MG63 (cell line): ENCODE data around the gene GLYAT. TPM values are rescaled to one million over a fixed set of nuclear protein-coding genes. Genes with fewer than 3 reads are reported as not detected.

Experiments
- DNase-seq: peaks from one replicate; pipeline ENCODE4 v3.0.0-alpha.2; 2020
- H3K27me3 ChIP-seq: fragments of 250-450 bp; sonication (Bioruptor Pico); 2 replicates; pipeline ENCODE4 v1.5.1; 2020; ENCODE audit warnings: mild to moderate bottlenecking, moderate library complexity
- H3K36me3 ChIP-seq: fragments of 250-450 bp; sonication (Bioruptor Pico); 2 replicates; pipeline ENCODE4 v1.5.1; 2020; ENCODE audit warnings: mild to moderate bottlenecking, moderate library complexity
- H3K4me3 ChIP-seq: fragments of 250-450 bp; sonication (Bioruptor Pico); 2 replicates; pipeline ENCODE4 v1.5.1; 2020; ENCODE audit warnings: mild to moderate bottlenecking, moderate library complexity
- H3K9me3 ChIP-seq: fragments of 250-450 bp; sonication (Bioruptor Pico); 2 replicates; pipeline ENCODE4 v1.5.1; 2020; ENCODE audit warnings: mild to moderate bottlenecking, moderate library complexity
- total RNA-seq: library from RNA; depleted of rRNA; stranded (reverse); fragments of >200 nt; shearing (Covaris generic); gene quantifications from 2 replicates; pipeline ENCODE4 v1.2.3, GENCODE V29; 2014; ENCODE audit warnings: low replicate concordance; rRNA removed

Gene GLYAT, protein sequence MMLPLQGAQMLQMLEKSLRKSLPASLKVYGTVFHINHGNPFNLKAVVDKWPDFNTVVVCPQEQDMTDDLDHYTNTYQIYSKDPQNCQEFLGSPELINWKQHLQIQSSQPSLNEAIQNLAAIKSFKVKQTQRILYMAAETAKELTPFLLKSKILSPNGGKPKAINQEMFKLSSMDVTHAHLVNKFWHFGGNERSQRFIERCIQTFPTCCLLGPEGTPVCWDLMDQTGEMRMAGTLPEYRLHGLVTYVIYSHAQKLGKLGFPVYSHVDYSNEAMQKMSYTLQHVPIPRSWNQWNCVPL
- total RNA-seq, result not detected in 2 replicates

DNA sequence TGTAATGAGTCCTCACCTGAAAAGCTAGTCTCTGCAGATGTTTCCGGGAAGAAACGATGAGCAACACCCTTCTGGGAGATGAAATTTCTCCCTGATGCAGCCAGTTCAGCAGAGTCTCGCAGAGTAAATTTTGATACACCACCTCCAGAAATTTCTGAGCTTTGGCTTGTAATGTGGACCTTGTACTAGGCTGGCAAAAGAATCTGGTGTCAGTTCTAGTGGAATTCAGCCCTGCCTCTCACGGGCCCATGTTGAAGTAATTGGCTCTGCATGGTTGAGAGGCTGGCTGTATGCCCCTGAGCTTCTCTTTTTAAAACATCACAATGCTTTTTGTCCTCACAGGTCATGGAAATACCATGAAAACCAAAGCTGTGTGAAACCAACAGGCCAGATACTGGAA, at the start of gene GLYAT:
TSS of gene GLYAT (minus strand) at position 125 of the 400 bp plus-strand sequence. CDS start 7,447 bp downstream, outside the sequence.
- DNase-seq, result no peak
- no peaks in the 10 kb centered on the region for H3K27me3 ChIP-seq
- H3K4me3 ChIP-seq, result no peak within 1 kb of the TSS
- no peaks in the 10 kb centered on the region for H3K9me3 ChIP-seq
- H3K36me3 ChIP-seq, result no peaks in the 10 kb centered on the region

DNA sequence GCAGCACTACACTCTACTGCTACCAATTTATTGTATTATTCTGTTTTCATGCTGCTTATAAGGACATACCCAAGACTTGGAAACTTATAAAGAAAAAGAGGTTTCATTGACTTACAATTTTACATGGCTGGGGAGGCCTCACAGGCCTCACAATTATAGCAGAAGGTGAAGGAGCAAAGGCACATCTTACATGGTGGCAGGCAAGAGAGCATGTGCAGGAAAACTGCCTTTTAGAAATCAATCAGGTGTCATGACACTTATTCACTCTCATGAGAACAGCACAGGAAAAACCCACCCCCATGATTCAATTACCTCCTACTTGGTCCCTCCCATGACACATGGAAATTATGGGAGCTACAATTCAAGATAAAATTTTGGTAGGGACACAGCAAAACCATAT, 49.6 kb upstream of the GLYAT start:
- DNase-seq, result no peak
- Histone ChIP-seq H3K4me3 (no peak overlapping the region), H3K9me3 (no peaks in the 10 kb centered on the region), H3K27me3 (no peaks in the 10 kb centered on the region), H3K36me3 (no peaks in the 10 kb centered on the region)

DNA sequence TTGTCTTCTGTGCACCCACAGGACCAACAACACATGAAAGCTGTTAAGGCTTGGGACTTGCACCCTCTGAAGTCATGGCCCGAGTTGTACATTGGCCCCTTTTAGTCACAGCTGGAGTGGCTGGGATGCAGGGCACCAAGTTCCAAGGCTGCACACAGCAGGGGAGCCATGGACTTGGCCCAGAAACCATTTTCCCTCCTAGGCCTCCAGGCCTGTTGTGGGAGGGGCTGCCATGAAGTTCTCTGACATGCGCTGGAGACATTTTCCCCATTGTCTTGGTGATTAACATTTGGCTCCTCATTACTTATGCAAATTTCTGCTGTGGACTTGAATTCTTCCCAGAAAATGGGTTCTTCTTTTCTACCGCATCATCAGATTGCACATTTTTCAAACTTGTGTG, 48.8 kb upstream of the GLYAT start:
- Histone ChIP-seq H3K36me3 (no peaks in the 10 kb centered on the region), H3K27me3 (no peaks in the 10 kb centered on the region), H3K4me3 (no peak overlapping the region), H3K9me3 (no peaks in the 10 kb centered on the region)
- no peak for DNase-seq

DNA sequence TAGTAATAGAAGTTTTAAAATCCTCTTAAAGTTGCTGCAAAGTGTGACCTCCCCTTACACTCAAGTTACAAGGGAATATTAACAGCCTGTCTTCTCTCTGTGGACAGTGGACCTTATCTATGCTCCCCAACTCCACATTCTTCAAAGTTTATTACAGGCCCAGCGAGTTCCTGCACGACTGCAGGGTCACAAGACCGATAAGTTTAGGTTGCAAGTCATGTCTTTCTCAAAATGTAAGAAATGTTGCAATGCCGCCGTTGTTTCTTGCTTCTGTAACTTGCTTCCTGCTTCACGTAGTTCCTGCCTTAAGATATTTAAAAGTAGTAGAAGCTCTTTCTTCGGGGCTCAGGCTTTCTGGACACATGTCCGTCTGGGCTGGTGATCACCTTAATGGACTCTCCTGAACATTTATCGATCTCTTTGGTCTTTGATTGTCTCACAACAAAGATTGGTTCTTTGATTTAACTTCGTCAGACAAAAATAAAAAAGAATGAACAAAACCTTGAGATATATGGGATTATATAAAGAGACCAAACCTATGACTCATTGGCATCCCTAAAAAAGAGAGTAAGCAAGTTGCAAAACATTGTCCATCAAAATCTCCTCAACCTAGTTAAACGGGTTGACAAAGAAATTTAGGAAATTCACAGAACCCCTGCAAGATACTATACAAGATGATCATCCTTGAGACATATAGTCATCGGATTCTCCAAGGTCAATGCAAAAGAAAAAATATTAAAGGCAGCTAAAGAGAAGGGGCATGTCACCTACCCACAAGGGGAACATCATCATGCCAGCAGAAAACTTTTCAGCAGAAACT, 45.4 kb upstream of the GLYAT start:
- no peak overlapping the region for H3K4me3 ChIP-seq
- no peaks in the 10 kb centered on the region for H3K27me3 ChIP-seq
- no peak for DNase-seq
- H3K36me3 ChIP-seq, result no peaks in the 10 kb centered on the region
- H3K9me3 ChIP-seq, result no peaks in the 10 kb centered on the region

DNA sequence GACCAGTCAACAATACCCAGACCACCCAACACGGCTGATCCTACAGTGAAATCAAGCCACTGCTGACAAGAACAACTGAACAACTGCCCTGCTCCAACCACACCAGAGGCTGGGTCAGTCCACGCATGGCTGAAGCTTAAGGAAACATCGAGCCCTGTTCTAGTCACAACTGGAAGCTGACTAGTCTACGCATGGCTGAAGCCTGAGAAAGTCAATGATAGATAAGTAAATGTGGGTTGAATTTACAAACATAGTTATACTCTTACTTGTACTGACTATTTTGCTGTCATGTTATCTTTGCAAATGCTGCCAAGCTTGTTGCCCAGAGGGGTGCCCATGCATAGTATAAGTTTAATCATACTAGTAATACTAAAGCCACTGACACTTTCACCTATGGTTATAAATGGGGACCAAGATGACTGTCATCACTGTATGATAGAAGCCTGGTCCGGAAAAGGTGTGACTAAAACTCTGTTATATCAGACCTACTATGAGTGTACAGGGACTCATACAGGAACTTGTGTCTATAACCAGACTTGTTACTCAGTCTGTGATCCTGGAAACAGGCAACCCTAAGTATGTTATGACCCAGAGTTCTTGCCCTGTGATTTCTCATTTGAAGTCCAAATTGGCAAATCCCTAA, 43.4 kb upstream of the GLYAT start:
- Histone ChIP-seq H3K36me3 (no peaks in the 10 kb centered on the region), H3K9me3 (no peaks in the 10 kb centered on the region), H3K27me3 (no peaks in the 10 kb centered on the region), H3K4me3 (no peak overlapping the region)
- DNase-seq, result no peak

DNA sequence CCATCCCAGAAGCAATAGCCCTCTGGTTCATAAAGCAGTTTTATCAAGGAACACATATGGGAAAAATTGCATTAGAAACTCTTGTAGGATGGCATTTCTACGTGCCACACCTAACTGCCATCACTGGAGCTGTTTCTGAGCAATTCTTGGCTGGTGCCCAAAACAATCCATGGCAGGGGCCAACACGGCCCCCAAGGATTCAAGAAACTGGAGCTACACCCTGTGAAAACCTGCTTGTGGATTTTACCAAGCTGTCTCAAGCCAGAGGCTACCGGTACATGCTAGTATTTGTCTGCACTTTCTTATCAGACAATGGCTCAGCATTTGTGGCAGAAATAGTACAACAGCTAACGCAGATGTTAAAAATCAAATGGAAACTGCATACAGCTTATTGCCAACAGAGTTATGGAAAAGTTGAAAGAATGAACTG, 42.4 kb upstream of the GLYAT start:
- H3K27me3 ChIP-seq, result no peaks in the 10 kb centered on the region

DNA sequence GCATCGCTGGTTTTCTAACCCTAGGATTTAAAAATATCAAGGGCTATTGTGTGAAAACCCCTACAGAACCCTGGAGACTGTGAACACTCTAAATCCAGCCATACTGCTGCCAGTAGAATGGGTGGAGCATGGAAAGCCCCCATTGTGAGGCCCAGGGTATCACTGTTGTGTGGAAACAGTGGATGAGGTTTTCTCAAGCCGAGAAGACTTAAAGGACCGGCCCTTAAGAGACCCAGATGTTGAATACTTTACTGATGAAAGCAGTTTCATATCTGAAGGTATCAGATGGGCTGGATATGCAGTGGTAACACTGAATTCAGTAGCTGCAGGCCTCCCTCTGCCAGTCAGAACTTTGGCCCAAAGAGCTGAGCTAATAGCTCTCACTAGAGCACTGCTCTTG, 41.6 kb upstream of the GLYAT start:
- Histone ChIP-seq H3K36me3 (no peaks in the 10 kb centered on the region), H3K4me3 (no peak overlapping the region), H3K27me3 (no peaks in the 10 kb centered on the region), H3K9me3 (no peaks in the 10 kb centered on the region)
- DNase-seq, result no peak

More for the DNA sequence above, 42.4 kb upstream of the GLYAT start:
- DNase-seq, result no peak
- no peaks in the 10 kb centered on the region for H3K36me3 ChIP-seq
- no peaks in the 10 kb centered on the region for H3K9me3 ChIP-seq
- H3K4me3 ChIP-seq, result no peak overlapping the region

DNA sequence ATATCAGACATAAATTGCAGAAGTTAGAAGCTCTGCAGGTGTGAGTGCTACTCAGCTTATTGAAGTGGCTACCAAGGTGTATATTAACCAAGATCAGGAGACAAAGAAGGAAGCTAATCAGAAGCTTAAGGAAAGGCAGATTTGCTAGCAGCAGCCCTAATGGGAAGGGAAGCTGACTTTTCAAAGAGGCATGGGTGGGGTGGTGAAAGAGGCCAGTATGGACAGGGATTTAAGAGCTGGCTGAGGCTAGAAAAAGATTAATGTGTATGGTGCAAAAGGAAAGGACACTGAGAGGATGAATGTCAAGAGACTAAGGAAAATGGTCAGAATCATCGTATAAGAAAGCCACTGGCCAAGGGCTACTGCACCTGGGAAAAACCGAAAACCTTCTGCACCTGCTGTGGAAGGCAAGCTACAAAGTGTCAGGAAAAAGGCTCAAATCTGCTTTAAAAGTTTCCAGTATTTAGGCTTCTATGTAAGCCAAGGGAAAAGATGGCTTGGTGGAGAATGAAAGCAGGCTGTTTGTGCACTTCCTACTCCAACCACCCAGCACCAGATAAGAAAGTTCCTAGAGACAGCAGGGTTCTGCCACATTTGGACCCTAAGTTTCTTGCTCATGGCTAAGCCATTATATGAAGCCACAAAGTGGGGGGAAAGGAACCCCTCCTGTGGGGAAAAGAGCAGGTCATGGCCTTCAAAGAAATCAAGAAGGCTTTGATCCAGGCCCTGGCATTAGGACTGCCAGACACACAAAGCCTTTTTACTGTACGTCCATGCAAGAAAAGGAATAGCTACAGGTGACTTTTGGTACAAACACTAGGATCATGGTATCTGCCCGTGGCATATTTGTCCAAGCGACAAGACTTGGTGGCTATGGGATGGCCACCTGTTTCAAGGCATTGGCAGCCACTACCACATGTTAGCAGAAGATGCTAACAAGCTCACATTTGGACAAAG, 40.9 kb upstream of the GLYAT start:
- no peak for DNase-seq
- Histone ChIP-seq H3K36me3 (no peaks in the 10 kb centered on the region), H3K27me3 (no peaks in the 10 kb centered on the region), H3K4me3 (no peak overlapping the region), H3K9me3 (no peaks in the 10 kb centered on the region)

DNA sequence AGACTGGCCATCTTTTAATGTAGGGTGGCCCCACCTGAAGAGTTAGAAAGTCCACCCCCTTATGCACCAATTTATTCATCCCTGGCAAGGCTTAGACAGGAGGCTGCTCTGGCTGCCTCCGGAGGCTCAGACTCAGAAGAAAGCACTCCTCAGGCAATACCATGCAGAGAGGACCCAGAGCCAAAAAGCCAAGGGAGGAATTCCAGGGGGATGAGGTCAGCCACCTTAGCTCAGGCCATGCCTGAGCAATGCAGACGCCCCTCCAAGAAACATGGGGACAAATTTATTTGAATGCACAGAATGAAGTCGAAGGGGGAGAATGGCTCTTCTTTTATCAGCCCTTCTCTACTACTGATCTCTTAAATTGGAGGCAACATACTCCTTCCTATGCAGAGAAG, 39.7 kb upstream of the GLYAT start:
- no peaks in the 10 kb centered on the region for H3K9me3 ChIP-seq
- H3K36me3 ChIP-seq, result no peaks in the 10 kb centered on the region
- peak; percentile 43 for DNase-seq
- no peaks in the 10 kb centered on the region for H3K27me3 ChIP-seq
- H3K4me3 ChIP-seq, result no peak overlapping the region

DNA sequence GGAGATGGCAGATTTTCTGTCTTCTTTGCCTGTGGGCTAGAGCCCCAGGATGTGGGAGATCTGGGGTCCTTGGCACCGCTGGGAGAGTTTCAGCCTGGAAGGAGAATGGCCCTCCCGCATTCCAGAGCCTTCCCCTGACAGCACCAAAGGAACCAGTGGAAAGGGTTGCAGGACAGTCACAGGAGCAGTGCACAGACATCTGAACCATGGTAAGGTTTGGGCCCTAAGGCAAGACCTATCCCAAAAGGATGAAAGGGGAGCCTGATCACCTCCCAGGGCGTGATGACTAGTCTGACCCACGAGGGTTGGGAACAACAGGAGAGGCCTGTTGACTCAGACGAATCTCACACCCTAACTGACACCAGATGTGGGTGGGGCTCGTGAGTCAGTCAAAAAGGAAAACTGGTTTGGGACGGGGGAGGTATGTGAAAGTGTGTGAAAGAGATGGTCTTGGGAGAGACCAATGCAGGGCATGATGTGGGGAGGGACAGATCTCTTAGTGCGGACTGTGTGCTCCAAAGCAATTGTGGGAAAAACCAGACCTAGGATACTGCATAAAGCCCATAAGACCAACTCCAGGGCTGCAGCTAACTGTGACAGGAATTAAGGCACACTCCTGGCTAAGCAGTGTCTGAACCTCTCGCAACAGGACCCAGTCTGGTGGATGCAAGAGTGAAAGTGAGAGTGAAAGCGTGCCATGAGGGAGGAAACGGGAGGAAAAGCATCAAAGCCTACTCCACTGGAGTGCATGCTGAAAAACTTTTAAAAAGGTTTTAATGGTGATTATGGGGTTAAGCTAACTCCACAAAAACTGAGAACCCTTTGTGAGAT, 39.1 kb upstream of the GLYAT start:
- Histone ChIP-seq H3K4me3 (no peak overlapping the region), H3K36me3 (no peaks in the 10 kb centered on the region), H3K27me3 (no peaks in the 10 kb centered on the region), H3K9me3 (no peaks in the 10 kb centered on the region)
- peak; percentile 63 for DNase-seq

DNA sequence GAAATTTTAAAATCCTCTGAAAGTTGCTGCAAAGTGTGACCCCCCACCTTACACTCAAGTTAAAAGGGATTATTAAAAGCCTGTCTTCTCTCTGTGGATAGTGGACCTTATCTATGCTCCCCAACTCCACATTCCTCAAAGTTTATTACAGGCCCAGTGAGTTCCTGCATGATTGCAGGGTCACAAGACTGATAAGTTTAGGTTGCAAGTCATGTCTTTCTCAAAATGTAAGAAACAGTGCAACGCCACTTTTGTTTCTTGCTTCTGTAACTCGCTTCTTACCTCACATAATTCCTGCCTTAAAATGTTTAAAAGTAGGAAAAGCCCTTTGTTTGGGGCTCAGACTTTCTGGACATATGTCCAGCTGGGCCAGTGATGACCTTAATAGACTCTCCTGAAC, 38.4 kb upstream of the GLYAT start:
- no peaks in the 10 kb centered on the region for H3K9me3 ChIP-seq
- no peak for DNase-seq
- H3K4me3 ChIP-seq, result no peak overlapping the region
- no peaks in the 10 kb centered on the region for H3K36me3 ChIP-seq
- H3K27me3 ChIP-seq, result no peaks in the 10 kb centered on the region

DNA sequence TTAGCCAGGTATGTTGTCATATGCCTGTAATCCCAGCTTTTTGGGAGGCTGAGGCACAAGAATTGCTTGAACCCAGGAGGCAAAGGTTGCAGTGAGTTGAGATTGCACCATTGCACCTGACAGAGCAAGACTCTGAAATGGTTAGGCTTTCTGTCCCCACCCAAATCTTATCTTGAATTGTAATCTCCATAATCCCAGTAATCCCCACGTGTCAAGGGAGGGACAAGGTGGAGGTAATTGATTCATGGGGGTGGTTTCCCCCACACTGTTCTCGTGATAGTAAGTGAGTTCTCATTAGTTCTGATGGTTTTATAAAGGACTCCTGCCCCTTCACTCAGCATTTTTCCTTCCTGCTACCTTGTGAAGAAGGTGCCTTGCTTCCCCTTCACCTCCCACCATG, 37.6 kb upstream of the GLYAT start:
- Histone ChIP-seq H3K4me3 (no peak overlapping the region), H3K9me3 (no peaks in the 10 kb centered on the region), H3K27me3 (no peaks in the 10 kb centered on the region), H3K36me3 (no peaks in the 10 kb centered on the region)
- DNase-seq, result no peak

DNA sequence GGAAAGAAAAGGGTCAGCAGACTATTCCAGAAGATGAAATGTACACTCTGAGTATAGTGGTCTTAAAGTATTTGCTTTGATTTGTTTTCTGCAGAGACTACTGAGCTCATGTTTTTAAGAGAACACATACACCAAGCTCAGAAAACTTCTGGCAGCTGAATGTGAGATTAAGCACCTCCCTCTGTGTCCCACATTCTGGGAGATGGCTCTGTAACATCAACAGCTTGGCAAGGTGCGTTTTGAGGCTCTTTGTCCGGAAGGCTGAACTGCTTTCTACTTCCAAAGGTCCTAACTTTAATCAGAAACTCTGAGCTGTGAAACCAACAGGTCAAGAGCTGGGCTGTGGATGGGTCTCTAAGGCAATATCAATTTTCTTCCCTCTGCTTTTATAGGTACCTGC, 36.4 kb upstream of the GLYAT start:
- DNase-seq, result no peak
- no peak overlapping the region for H3K4me3 ChIP-seq
- no peaks in the 10 kb centered on the region for H3K9me3 ChIP-seq
- H3K27me3 ChIP-seq, result no peaks in the 10 kb centered on the region
- no peaks in the 10 kb centered on the region for H3K36me3 ChIP-seq

DNA sequence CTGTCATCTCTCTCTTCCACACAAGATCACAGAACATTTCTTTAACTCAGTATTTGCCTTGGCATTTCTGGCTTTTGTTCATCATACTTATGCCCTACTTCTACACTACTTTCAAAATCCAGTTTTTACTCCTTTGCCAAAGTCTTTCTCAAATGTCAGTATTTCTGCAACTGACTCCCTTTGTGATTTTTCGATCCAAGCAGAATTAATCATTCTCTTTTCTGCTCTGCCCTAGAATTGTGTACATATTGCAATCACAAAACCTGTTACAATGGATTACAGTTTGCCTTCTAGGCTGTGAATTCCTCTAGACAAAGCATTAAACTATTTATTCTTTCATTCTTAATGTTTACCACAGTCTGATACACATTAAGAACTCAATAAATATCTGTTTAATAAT, 33.3 kb upstream of the GLYAT start:
- no peak for DNase-seq
- Histone ChIP-seq H3K27me3 (no peaks in the 10 kb centered on the region), H3K36me3 (no peaks in the 10 kb centered on the region), H3K4me3 (no peak overlapping the region), H3K9me3 (no peaks in the 10 kb centered on the region)

DNA sequence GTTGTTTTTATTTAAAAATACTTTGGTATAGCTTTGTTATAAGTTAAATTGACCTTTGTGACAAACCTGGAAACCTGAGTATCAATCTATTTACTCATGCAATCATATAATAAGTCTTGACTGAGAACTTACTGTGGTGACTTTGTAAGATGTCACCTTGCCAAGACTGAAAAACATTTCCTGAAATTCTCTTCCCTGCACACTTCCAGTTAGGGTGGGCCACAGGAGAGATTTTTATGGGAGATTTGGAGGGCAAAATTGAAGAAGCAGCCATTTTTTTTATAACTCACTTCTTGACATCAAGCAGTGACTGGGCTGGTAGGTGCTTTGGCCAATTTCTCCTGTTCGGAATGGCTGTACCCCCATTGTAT, 31.4 kb upstream of the GLYAT start:
- Histone ChIP-seq H3K9me3 (no peaks in the 10 kb centered on the region), H3K4me3 (no peak overlapping the region), H3K27me3 (no peaks in the 10 kb centered on the region), H3K36me3 (no peaks in the 10 kb centered on the region)
- no peak for DNase-seq
